HCT116 (cell line): Measurements from ENCODE around the gene HUS1. TPM values are rescaled to one million over a fixed set of nuclear protein-coding genes. Genes with fewer than 3 reads are reported as not detected.
"Not testable (repeated sequence)": the region's sequence is repeated elsewhere in the genome, so short reads cannot be mapped to it uniquely, and the experiment has no call there.

Experiments used
- ATAC-seq: fragments of 200-7000 bp; cut with Tn5 transposase; 2 replicates; pipeline ENCODE4 v1.9.1; 2020; ENCODE audit warnings: mild to moderate bottlenecking, moderate library complexity
- BruUV-seq: library from RNA; stranded (reverse); fragments of 400-500 nt; replicated peaks from 2 replicates; lab custom pipeline; 2021; lab: Mats Ljungman, UMichigan
- CTCF ChIA-PET: fragments of 300-600 bp; sonication (Branson Sonifier 250); formaldehyde crosslinking; loops from one replicate; lab custom pipeline; 2021; ENCODE audit warnings: antibody characterized with exemption; lab: Charles Lee
- POLR2A ChIA-PET: fragments of 300-600, 350-600 bp; sonication (Branson Sonifier 250); formaldehyde crosslinking; loops from one replicate; lab custom pipeline; 2021; ENCODE audit warnings: antibody characterized with exemption; lab: Charles Lee
- RAD21 ChIA-PET, 2 experiments: fragments of 300-600 bp; sonication (Branson Sonifier 250); formaldehyde crosslinking; loops; one replicate each; lab custom pipeline; 2023; ENCODE audit warnings: low total read pairs in 2 of 2; ENCODE audit not compliant: uncharacterized antibody in 2 of 2, unreplicated experiment in 2 of 2, low non-redundant PET in 1 of 2; lab: Charles Lee
- DNase-seq: peaks from one replicate; pipeline ENCODE4 v3.0.0-alpha.2; 2010; ENCODE audit warnings: low read depth, low spot score
- H2AFZ ChIP-seq: fragments of 200-600 bp; shearing (Covaris generic), sonication (generic); 2 replicates; pipeline ENCODE4 v1.6.1; 2017; ENCODE audit warnings: low read depth, mixed run types, mixed read lengths, antibody characterized with exemption, low read length; ENCODE audit not compliant: poor library complexity, severe bottlenecking
- H3K27ac ChIP-seq: 2 replicates; pipeline ENCODE4 v1.5.1; 2012; ENCODE audit warnings: low read depth, low read length
- H3K27me3 ChIP-seq: fragments of 200-600 bp; sonication (generic); 2 replicates; pipeline ENCODE4 v1.6.1; 2016; ENCODE audit warnings: mixed run types, low read length, mixed read lengths; ENCODE audit not compliant: insufficient read depth
- H3K36me3 ChIP-seq, 2 experiments: fragments of 200-500 bp in 1 of 2; fragments of 200-600 bp in 1 of 2; sonication (Bioruptor generic) in 1 of 2; sonication (generic) in 1 of 2; 2 replicates each; pipeline versions ENCODE4 v1.5.1 to v1.6.1; 2014 to 2016; ENCODE audit warnings: low read length in 2 of 2, inconsistent platforms in 1 of 2, mixed read lengths in 1 of 2, mixed run types in 1 of 2; ENCODE audit not compliant: insufficient read depth in 2 of 2, control insufficient read depth in 1 of 2
- H3K4me1 ChIP-seq, 2 experiments: fragments of 200-600 bp in 1 of 2; sonication (generic) in 1 of 2; 2 replicates each; pipeline versions ENCODE4 v1.5.1 to v1.6.1; 2012 to 2017; ENCODE audit warnings: low read length in 2 of 2, inconsistent platforms in 1 of 2, mild to moderate bottlenecking in 1 of 2, mixed read lengths in 1 of 2, mixed run types in 1 of 2, moderate library complexity in 1 of 2; ENCODE audit not compliant: insufficient read depth in 2 of 2, control insufficient read depth in 1 of 2
- H3K4me2 ChIP-seq: fragments of 200-600 bp; sonication (generic); 2 replicates; pipeline ENCODE4 v1.6.1; 2017; ENCODE audit warnings: mixed run types, low read length, mixed read lengths
- H3K4me3 ChIP-seq, 2 experiments: fragments of 200-600 bp in 1 of 2; sonication (generic) in 1 of 2; replicated peaks in 1 of 2; 2 replicates each; pipeline ENCODE4 v1.5.1; 2011 to 2016; ENCODE audit warnings: low read length in 2 of 2, control low read depth in 1 of 2, low read depth in 1 of 2, mild to moderate bottlenecking in 1 of 2, mixed read lengths in 1 of 2, mixed run types in 1 of 2
- H3K79me2 ChIP-seq: fragments of 200-600 bp; sonication (generic); 2 replicates; pipeline ENCODE4 v1.6.1; 2017; ENCODE audit warnings: mild to moderate bottlenecking, mixed run types, low read length, moderate library complexity, mixed read lengths; ENCODE audit not compliant: insufficient read depth
- H3K9ac ChIP-seq: fragments of 200-600 bp; sonication (generic); 2 replicates; pipeline ENCODE4 v1.6.1; 2016; ENCODE audit warnings: low read length, mixed read lengths
- H3K9me2 ChIP-seq: fragments of 200-600 bp; sonication (generic), shearing (Covaris generic); 2 replicates; pipeline ENCODE4 v1.6.1; 2017; ENCODE audit warnings: mixed run types, mild to moderate bottlenecking, moderate library complexity; ENCODE audit not compliant: insufficient read depth
- H3K9me3 ChIP-seq, 2 experiments: fragments of 200-500 bp in 1 of 2; fragments of 200-600 bp in 1 of 2; sonication (Bioruptor generic) in 1 of 2; sonication (generic) in 1 of 2; 2 replicates each; pipeline ENCODE4 v1.6.1; 2014 to 2017; ENCODE audit warnings: low read length in 2 of 2, mixed read lengths in 2 of 2, inconsistent platforms in 1 of 2, low read depth in 1 of 2, mild to moderate bottlenecking in 1 of 2, mixed run types in 1 of 2, moderate library complexity in 1 of 2; ENCODE audit not compliant: control insufficient read depth in 1 of 2, insufficient read depth in 1 of 2
- H4K20me1 ChIP-seq: fragments of 200-600 bp; sonication (generic), shearing (Covaris generic); 2 replicates; pipeline ENCODE4 v1.6.1; 2017; ENCODE audit warnings: mixed run types, mild to moderate bottlenecking, moderate library complexity; ENCODE audit not compliant: insufficient read depth
- ELF1 ChIP-seq: IDR thresholded peaks from 2 replicates; pipeline ENCODE4 v1.6.1; 2012; ENCODE audit warnings: low read depth, borderline replicate concordance
- EZH2 ChIP-seq: fragments of 200-600 bp; sonication (generic); IDR thresholded peaks from 2 replicates; pipeline ENCODE4 v1.6.1; 2017; ENCODE audit warnings: antibody characterized with exemption, mixed run types
- FOSL1 ChIP-seq: IDR thresholded peaks from 2 replicates; pipeline ENCODE4 v1.6.1; 2012; ENCODE audit warnings: low read depth
- JUND ChIP-seq: IDR thresholded peaks from 2 replicates; pipeline ENCODE4 v1.6.1; 2012
- POLR2A ChIP-seq: IDR thresholded peaks from 2 replicates; pipeline ENCODE4 v1.7.0; 2011; ENCODE audit warnings: borderline replicate concordance; ENCODE audit not compliant: insufficient read depth, insufficient read length; ENCODE audit errors: extremely low read depth
- POLR2AphosphoS5 ChIP-seq: IDR thresholded peaks from 2 replicates; pipeline ENCODE4 v1.6.1; 2011; ENCODE audit warnings: mild to moderate bottlenecking, low read depth, low read length, moderate library complexity
- RAD21 ChIP-seq: IDR thresholded peaks from 2 replicates; pipeline ENCODE4 v1.6.1; 2012; ENCODE audit warnings: low read depth, mild to moderate bottlenecking
- SIN3A ChIP-seq: IDR thresholded peaks from 2 replicates; pipeline ENCODE4 v1.6.1; 2012; ENCODE audit warnings: low read depth
- YY1 ChIP-seq: IDR thresholded peaks from 2 replicates; pipeline ENCODE4 v1.6.1; 2011; ENCODE audit warnings: low read length, low read depth, moderate library complexity, mild to moderate bottlenecking; ENCODE audit not compliant: insufficient replicate concordance; ENCODE audit errors: extremely low read depth
- ZFX ChIP-seq: fragments of 450-650 bp; IDR thresholded peaks from 2 replicates; pipeline ENCODE4 v1.6.1; 2017
- intact Hi-C: fragments of 100-400 bp; cut with micrococcal nuclease; formaldehyde crosslinking; loops from 2 replicates; pipeline ENCODE4 v1.10.0; 2022
- total RNA-seq: library from RNA; stranded (reverse); gene quantifications from one replicate; pipeline ENCODE4 v1.2.1, GENCODE V29; 2021; ENCODE audit not compliant: unreplicated experiment
- TF ChIP-seq, protein P1 (sequence below): IDR thresholded peaks from 2 replicates; pipeline ENCODE4 v1.6.1; 2012
- TF ChIP-seq, protein P2 (sequence below): IDR thresholded peaks from 2 replicates; pipeline ENCODE4 v1.6.1; 2011; ENCODE audit warnings: mild to moderate bottlenecking, low read length, moderate library complexity; ENCODE audit not compliant: insufficient replicate concordance; ENCODE audit errors: extremely low read depth
- TF ChIP-seq, protein P3 (sequence below), 3 experiments: fragments of 200-600 bp in 1 of 3; sonication (generic) in 1 of 3; IDR thresholded peaks in 2 of 3; conservative IDR thresholded peaks in 1 of 3; 2 replicates each; pipeline ENCODE4 v1.5.1; 2012 to 2017; ENCODE audit warnings: low read depth in 2 of 3, low read length in 2 of 3, antibody characterized with exemption in 1 of 3, borderline replicate concordance in 1 of 3, control low read depth in 1 of 3, mild to moderate bottlenecking in 1 of 3, mixed read lengths in 1 of 3, mixed run types in 1 of 3, moderate library complexity in 1 of 3; ENCODE audit not compliant: insufficient read depth in 1 of 3

Gene HUS1
- total RNA-seq, 1 experiment from 2014 or later: 30.0 TPM

DNA sequence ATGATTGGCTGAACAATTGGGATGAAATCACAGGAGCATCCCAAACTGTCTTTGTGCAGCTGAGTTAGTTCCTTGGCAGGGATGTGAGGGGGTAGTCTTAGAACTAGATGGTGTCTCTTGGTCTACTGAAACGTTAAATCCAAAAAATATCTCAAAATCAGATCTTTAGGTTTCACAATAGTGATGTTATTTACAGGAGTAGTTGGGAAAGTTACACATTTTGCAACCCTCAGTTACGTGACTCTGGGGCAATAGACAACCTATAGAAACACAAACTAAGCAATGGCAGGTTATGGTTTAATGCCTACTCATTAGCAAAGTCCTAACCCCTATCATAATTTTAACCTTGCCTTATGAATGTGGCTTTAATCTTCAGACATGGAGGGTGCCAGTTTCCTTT is 55.1 kb downstream of the HUS1 start:
- H2AFZ ChIP-seq: no peak overlapping the region
- no peak for TF ChIP-seq JUND
- TF ChIP-seq ELF1: no peak
- TF ChIP-seq YY1: no peak
- TF ChIP-seq FOSL1: no peak
- TF ChIP-seq, protein P1, sequence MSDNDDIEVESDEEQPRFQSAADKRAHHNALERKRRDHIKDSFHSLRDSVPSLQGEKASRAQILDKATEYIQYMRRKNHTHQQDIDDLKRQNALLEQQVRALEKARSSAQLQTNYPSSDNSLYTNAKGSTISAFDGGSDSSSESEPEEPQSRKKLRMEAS: no peak
- TF ChIP-seq RAD21: no peak
- TF ChIP-seq, protein P2, sequence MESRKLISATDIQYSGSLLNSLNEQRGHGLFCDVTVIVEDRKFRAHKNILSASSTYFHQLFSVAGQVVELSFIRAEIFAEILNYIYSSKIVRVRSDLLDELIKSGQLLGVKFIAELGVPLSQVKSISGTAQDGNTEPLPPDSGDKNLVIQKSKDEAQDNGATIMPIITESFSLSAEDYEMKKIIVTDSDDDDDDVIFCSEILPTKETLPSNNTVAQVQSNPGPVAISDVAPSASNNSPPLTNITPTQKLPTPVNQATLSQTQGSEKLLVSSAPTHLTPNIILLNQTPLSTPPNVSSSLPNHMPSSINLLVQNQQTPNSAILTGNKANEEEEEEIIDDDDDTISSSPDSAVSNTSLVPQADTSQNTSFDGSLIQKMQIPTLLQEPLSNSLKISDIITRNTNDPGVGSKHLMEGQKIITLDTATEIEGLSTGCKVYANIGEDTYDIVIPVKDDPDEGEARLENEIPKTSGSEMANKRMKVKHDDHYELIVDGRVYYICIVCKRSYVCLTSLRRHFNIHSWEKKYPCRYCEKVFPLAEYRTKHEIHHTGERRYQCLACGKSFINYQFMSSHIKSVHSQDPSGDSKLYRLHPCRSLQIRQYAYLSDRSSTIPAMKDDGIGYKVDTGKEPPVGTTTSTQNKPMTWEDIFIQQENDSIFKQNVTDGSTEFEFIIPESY: no peak
- TF ChIP-seq, protein P3, sequence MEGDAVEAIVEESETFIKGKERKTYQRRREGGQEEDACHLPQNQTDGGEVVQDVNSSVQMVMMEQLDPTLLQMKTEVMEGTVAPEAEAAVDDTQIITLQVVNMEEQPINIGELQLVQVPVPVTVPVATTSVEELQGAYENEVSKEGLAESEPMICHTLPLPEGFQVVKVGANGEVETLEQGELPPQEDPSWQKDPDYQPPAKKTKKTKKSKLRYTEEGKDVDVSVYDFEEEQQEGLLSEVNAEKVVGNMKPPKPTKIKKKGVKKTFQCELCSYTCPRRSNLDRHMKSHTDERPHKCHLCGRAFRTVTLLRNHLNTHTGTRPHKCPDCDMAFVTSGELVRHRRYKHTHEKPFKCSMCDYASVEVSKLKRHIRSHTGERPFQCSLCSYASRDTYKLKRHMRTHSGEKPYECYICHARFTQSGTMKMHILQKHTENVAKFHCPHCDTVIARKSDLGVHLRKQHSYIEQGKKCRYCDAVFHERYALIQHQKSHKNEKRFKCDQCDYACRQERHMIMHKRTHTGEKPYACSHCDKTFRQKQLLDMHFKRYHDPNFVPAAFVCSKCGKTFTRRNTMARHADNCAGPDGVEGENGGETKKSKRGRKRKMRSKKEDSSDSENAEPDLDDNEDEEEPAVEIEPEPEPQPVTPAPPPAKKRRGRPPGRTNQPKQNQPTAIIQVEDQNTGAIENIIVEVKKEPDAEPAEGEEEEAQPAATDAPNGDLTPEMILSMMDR (IDR thresholded peaks at IDR 0.05 in 2 of 3, conservative IDR thresholded peaks at IDR 0.05 in 1 of 3; ENCODE audit: borderline replicate concordance in 1 of 3, insufficient read depth in 1 of 3, low read depth in 2 of 3, low read length in 2 of 3): no peak
- TF ChIP-seq ZFX: no peak
- no peak for TF ChIP-seq SIN3A
- TF ChIP-seq POLR2AphosphoS5: no peak
- no peak for TF ChIP-seq POLR2A
- TF ChIP-seq EZH2: no peak
- ATAC-seq: no peak
- RAD21 ChIA-PET: no interaction called here
- no peaks in the 10 kb centered on the region for H3K79me2 ChIP-seq
- no TSS peak for BruUV-seq
- no peaks in the 10 kb centered on the region for H4K20me1 ChIP-seq
- H3K27me3 ChIP-seq: no peaks in the 10 kb centered on the region
- no peak overlapping the region for H3K9ac ChIP-seq
- no peaks in the 10 kb centered on the region for H3K4me1 ChIP-seq
- no peaks in the 10 kb centered on the region for H3K9me3 ChIP-seq
- no peaks in the 10 kb centered on the region for H3K36me3 ChIP-seq
- H3K27ac ChIP-seq: no peak overlapping the region
- no peaks in the 10 kb centered on the region for H3K9me2 ChIP-seq
- H3K4me3 ChIP-seq: no peak overlapping the region
- intact Hi-C loops: no loop called here
- DNase-seq: no peak
- POLR2A ChIA-PET: no interaction called here
- H3K4me2 ChIP-seq: no peak overlapping the region
- CTCF ChIA-PET: no interaction called here

DNA sequence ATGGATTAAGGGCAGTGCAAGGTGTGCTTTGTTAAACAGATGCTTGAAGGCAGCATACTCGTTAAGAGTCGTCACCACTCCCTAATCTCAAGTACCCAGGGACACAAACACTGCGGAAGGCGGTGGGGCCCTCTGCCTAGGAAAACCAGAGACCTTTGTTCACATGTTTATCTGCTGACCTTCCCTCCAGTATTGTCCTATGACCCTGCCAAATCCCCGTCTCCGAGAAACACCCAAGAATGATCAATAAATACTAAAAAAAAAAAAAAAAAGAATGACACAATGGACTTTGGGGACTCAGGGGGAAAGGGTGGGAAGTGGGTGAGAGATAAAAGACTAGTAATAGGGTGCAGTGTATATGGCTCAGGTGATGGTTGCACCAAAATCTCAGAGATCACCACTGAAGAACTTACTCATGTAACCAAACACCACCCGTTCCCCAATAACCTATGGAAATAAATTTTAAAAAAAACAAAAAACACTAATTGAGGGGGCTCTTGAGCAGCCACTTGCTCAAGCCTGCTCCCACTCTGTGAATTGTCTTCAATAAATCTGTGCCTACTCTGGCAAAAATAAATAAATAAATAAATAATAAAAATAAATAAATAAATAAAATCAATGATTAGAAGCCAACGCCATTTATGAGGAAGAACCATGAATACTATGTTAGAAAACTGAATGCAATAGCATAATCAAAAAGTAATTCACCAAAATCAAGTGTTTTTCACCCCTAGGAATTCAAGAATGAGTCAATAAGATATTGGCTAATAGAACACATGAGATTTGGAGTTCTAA is 56.1 kb downstream of the HUS1 start:
- ATAC-seq, H3K4me3 ChIP-seq, intact Hi-C loops, H3K9ac ChIP-seq, H3K36me3 ChIP-seq, H3K4me2 ChIP-seq, CTCF ChIA-PET, H3K79me2 ChIP-seq, H3K27ac ChIP-seq, H3K4me1 ChIP-seq, RAD21 ChIA-PET, H3K9me2 ChIP-seq, H3K9me3 ChIP-seq, H2AFZ ChIP-seq, DNase-seq, BruUV-seq, H3K27me3 ChIP-seq, POLR2A ChIA-PET, H4K20me1 ChIP-seq: not testable (repeated sequence)
